OCI-LY1 (cell line): ENCODE results near the gene EIF4EBP2.
A peak's percentile ranks its signal among the peaks of the same experiment; 100 is the strongest.

ENCODE experiments used
- H2AFZ ChIP-seq: fragments of 200-600 bp; sonication (generic), shearing (Covaris generic); 2 replicates; pipeline ENCODE4 v1.6.0; 2014; ENCODE audit warnings: antibody characterized with exemption, mild to moderate bottlenecking, low read length
- H3F3A ChIP-seq: fragments of 200-600 bp; sonication (generic), shearing (Covaris generic); 2 replicates; pipeline ENCODE4 v1.6.0; 2014; ENCODE audit warnings: mild to moderate bottlenecking, antibody characterized with exemption, low read length, moderate library complexity; ENCODE audit not compliant: insufficient read depth
- H3K27ac ChIP-seq: fragments of 200-600 bp; sonication (generic); 2 replicates; pipeline ENCODE4 v1.5.1; 2014; ENCODE audit warnings: low read length, mixed run types, mild to moderate bottlenecking, low read depth; ENCODE audit not compliant: poor library complexity, severe bottlenecking
- H3K27me3 ChIP-seq: fragments of 200-600 bp; sonication (generic); 2 replicates; pipeline ENCODE4 v1.6.0; 2014; ENCODE audit warnings: antibody characterized with exemption, mild to moderate bottlenecking, low read length, moderate library complexity; ENCODE audit not compliant: insufficient read depth
- H3K36me3 ChIP-seq: fragments of 200-600 bp; sonication (generic); 2 replicates; pipeline ENCODE4 v1.6.1; 2014; ENCODE audit warnings: mild to moderate bottlenecking, antibody characterized with exemption, low read length, moderate library complexity, mixed read lengths; ENCODE audit not compliant: insufficient read depth
- H3K4me1 ChIP-seq: fragments of 200-600 bp; sonication (generic); 2 replicates; pipeline ENCODE4 v1.5.1; 2014; ENCODE audit warnings: mild to moderate bottlenecking, low read length, moderate library complexity; ENCODE audit not compliant: insufficient read depth, severe bottlenecking
- H3K4me2 ChIP-seq: fragments of 200-600 bp; sonication (generic), shearing (Covaris generic); 2 replicates; pipeline ENCODE4 v1.6.1; 2014; ENCODE audit warnings: low read length
- H3K4me3 ChIP-seq: fragments of 200-600 bp; sonication (generic); 2 replicates; pipeline ENCODE4 v1.5.1; 2014; ENCODE audit warnings: low read length, low read depth, mild to moderate bottlenecking, mixed read lengths; ENCODE audit not compliant: poor library complexity, severe bottlenecking
- H3K79me2 ChIP-seq: fragments of 200-600 bp; shearing (Covaris generic); 2 replicates; pipeline ENCODE4 v1.6.1; 2016; ENCODE audit warnings: mixed run types, low read length, mixed read lengths; ENCODE audit not compliant: insufficient read depth
- H3K9ac ChIP-seq: fragments of 200-600 bp; sonication (generic), shearing (Covaris generic); 2 replicates; pipeline ENCODE4 v1.6.1; 2014; ENCODE audit warnings: mild to moderate bottlenecking, low read length, mixed read lengths
- H3K9me2 ChIP-seq: fragments of 200-600 bp; sonication (generic), shearing (Covaris generic); 2 replicates; pipeline ENCODE4 v1.6.1; 2014; ENCODE audit warnings: low read depth, mild to moderate bottlenecking, low read length, mixed read lengths
- H3K9me3 ChIP-seq: fragments of 200-600 bp; shearing (Covaris generic); 2 replicates; pipeline ENCODE4 v1.6.1; 2014; ENCODE audit warnings: low read length, mixed read lengths
- H4K20me1 ChIP-seq: fragments of 200-600 bp; sonication (generic), shearing (Covaris generic); 2 replicates; pipeline ENCODE4 v1.6.0; 2016; ENCODE audit warnings: mild to moderate bottlenecking, low read length; ENCODE audit not compliant: insufficient read depth
- CTCF ChIP-seq: fragments of 200-600 bp; sonication (generic), shearing (Covaris generic); IDR thresholded peaks from 2 replicates; pipeline ENCODE4 v1.5.1; 2017; ENCODE audit warnings: mild to moderate bottlenecking, antibody characterized with exemption, low read length, moderate library complexity, mixed read lengths
- EZH2 ChIP-seq: fragments of 200-600 bp; sonication (generic), shearing (Covaris generic); IDR thresholded peaks from 2 replicates; pipeline ENCODE4 v1.8.0; 2017; ENCODE audit warnings: borderline replicate concordance, mixed run types, mild to moderate bottlenecking, antibody characterized with exemption, low read length, moderate library complexity, mixed read lengths

Gene EIF4EBP2

GRCh38 chr10:70378122-70378521, 25.8 kb upstream of the EIF4EBP2 start:
- TF ChIP-seq CTCF = no peak
- no peak for TF ChIP-seq EZH2
- Histone ChIP-seq H3F3A (no peaks in the 10 kb centered on the region), H3K4me3 (no peak overlapping the region), H4K20me1 (no peaks in the 10 kb centered on the region), H3K27ac (no peak overlapping the region), H3K9ac (no peak overlapping the region), H3K36me3 (no peaks in the 10 kb centered on the region; the same call in 1 of the 2 replicates), H3K9me2 (no peaks in the 10 kb centered on the region), H3K27me3 (no peaks in the 10 kb centered on the region), H2AFZ (no peak overlapping the region), H3K4me2 (no peak overlapping the region), H3K79me2 (no peaks in the 10 kb centered on the region), H3K9me3 (no peaks in the 10 kb centered on the region), H3K4me1 (peaks cover 8% of the 10 kb centered on the region)

GRCh38 chr10:70379581-70380176, 24.3 kb upstream of the EIF4EBP2 start:
- Histone ChIP-seq H3K27ac (no peak overlapping the region), H3K9ac (no peak overlapping the region), H3K79me2 (no peaks in the 10 kb centered on the region), H3F3A (no peaks in the 10 kb centered on the region), H3K4me2 (no peak overlapping the region), H2AFZ (no peak overlapping the region), H3K9me2 (no peaks in the 10 kb centered on the region), H4K20me1 (no peaks in the 10 kb centered on the region), H3K36me3 (no peaks in the 10 kb centered on the region; the same call in 1 of the 2 replicates), H3K4me3 (no peak overlapping the region), H3K27me3 (no peaks in the 10 kb centered on the region), H3K9me3 (no peaks in the 10 kb centered on the region), H3K4me1 (peaks cover 9% of the 10 kb centered on the region)
- TF ChIP-seq EZH2 (no peak), CTCF (peak; percentile 88)

- H3K27ac ChIP-seq = no peak overlapping the region
- no peaks in the 10 kb centered on the region for H3K9me3 ChIP-seq
- TF ChIP-seq EZH2 (no peak), CTCF (no peak)
- H3K4me3 ChIP-seq = no peak overlapping the region
- H3K36me3 ChIP-seq = no peaks in the 10 kb centered on the region; the same call in 1 of the 2 replicates
- no peak overlapping the region for H3K4me2 ChIP-seq
- no peak overlapping the region for H3K9ac ChIP-seq
- H3K4me1 ChIP-seq = peaks cover 9% of the 10 kb centered on the region
- no peak overlapping the region for H2AFZ ChIP-seq
- no peaks in the 10 kb centered on the region for H3K9me2 ChIP-seq
- H4K20me1 ChIP-seq = no peaks in the 10 kb centered on the region
- H3K79me2 ChIP-seq = no peaks in the 10 kb centered on the region
- no peaks in the 10 kb centered on the region for H3K27me3 ChIP-seq
- H3F3A ChIP-seq = no peaks in the 10 kb centered on the region
These were observed 23.4 kb upstream of the EIF4EBP2 start for GRCh38 chr10:70380350-70381135.
